Measurements from ENCODE around the gene FOXB2.

GRCh38 chr9:77023726-77024125, 4.3 kb downstream of the FOXB2 start:
- TF ChIP-seq POLR2AphosphoS5 (IDR thresholded peaks at IDR 0.05; ENCODE audit: borderline replicate concordance, low read depth, low read length) (no peak), EZH2 (IDR thresholded peaks at IDR 0.05) (no peak), FOXP2 (optimal IDR thresholded peaks at IDR 0.05; ENCODE audit: control extremely low read depth, extremely low read length, insufficient read depth) (no peak)

Data from SK-N-MC (cell line).